NCI-H1105 (cell line): ENCODE data around the gene GMPPB.
"Not testable (repeated sequence)": the region's sequence is repeated elsewhere in the genome, so short reads cannot be mapped to it uniquely, and the experiment has no call there.

Experiments
- DNase-seq: peaks from one replicate; lab custom pipeline; 2025; lab: John Stamatoyannopoulos, UW

Gene GMPPB

DNA sequence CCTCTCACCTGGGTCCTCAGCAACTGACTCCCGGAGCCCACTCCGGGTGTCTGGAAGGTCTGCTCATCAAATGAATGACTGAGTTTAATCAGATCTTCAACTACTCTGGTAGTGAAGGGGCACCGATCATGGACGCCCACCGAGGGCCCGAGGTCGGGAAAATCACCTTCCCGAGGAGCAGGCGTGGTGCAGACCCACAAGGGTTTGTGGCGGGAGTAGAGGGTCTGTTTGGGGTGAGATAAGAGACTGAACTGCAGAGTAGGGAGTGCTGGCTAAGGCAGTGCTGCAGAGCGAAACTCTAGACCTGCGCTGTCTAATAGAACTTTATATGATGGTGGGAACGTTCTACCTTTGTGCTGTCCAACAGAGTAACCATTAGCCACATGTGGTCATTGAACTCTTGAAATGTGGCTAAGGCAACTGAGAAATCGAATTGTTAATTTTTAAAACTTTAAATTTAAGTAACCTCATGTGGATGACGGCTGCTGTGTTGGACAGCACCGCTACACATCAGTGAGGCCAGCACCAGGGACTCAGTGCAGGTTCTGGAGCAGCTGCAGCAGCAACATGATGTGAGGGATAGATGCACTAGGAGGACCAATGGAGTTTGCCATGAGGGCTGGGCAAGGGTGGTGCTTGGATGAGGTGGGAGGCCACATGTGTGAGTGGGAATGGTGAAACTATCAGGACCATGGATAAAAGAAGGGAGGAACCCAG lies 33.7 kb downstream of the GMPPB start:
- DNase-seq, result not testable (repeated sequence)

DNA sequence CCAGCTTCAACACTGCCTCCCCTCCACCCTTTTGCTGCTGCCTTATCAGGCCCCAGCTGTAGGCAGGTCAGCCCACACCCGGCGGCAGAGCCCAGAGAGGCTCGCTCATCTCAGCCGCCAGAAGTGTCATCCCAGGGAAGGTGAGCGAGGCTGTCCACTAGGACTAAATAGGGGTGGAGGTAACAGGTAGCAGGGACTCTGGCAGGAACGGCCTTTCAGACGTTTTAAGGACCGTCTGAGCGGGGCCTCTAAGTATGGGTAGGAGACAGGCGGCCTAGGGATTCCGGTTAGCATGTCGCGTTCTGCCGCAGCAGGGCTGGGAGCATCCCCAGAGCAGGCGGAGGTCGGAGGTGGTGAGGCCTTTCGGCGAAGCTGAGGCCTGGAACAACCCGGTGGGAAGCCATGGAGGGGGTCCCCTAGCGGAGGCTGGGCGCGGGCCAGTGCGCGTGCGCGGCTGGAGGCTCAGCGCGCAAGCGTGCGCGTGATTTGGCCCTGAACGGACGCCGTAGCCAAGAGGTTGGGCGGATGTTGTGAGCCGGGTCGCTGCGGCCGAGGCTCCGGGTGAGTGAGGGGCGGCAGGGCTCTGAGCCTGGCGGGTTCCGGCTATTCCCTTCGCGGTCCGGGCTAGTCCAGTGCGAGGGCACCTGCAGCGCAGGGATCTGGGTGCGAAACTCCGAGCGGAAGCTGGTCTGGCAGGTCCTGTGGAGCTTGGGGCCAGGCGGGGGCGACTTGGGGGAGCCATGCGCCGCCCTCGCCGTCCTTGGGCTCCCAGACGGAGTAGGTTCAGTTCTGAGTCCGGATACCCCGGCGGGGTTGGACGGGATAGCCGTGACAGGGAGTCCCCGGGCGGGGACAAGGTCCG lies 34.5 kb downstream of the GMPPB start, which contains the start of the genes MST1 and RNF123:
Gene MST1, minus strand, starts transcription at position 429 of the 862 bp plus-strand sequence. CDS start 783 bp downstream, outside the sequence.
Gene RNF123, plus strand, starts transcription at position 512 of the 862 bp plus-strand sequence. CDS start 1,609 bp downstream, outside the sequence.
- no peak for DNase-seq

DNA sequence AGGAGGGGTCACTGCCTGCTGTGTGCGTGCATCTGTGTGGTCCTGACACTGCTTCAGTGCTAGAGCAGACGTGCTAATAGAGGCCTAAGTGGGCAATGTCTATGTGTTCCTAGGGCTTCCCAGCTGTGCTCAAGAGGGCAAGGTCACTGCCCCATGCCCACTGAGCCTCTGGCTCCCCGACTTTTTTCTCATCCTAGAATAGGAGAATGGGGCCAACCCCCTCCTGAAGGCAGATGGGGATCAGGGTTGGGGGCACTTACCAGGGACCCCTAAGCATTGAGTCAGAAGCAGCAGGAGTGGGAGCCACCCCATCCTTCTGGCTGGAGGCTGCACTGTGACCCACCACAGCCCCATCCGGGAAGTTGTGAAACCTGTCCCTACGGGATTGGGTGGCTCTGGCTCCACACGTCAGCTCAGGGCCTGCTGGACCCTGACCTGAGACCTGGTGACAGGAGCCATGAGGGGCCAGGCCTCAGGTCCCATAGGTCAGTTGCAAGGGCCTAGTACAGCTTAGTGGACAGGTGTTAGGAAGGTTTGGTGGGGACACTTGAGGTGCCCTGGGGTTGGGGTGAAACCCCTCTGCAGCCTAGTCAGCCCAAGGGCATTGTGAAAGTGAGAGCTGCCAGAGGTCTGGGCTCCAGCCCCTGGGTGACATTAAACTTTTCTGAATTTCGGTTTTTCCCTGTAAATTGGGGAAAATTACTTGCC lies 35.3 kb downstream of the GMPPB start:
- DNase-seq, result not testable (repeated sequence)

DNA sequence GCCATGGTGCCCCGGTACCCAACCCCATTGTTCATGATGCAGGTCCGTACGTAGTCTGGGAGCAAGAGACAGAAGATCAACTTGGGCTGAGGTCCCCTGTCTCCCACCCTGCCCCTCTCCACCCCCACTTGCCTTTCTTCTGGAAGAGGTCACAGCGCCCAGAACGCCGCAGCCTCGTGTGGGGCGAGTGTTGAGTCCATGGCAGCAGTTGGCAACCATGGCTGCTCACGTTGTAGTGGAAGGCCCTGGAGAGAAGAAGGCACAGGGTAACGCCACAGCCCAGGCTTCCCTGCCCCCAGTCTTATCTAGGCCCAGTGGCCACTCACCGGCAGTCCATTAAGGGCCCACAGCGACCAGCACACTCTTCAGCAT lies 36.3 kb downstream of the GMPPB start:
- not testable (repeated sequence) for DNase-seq

DNA sequence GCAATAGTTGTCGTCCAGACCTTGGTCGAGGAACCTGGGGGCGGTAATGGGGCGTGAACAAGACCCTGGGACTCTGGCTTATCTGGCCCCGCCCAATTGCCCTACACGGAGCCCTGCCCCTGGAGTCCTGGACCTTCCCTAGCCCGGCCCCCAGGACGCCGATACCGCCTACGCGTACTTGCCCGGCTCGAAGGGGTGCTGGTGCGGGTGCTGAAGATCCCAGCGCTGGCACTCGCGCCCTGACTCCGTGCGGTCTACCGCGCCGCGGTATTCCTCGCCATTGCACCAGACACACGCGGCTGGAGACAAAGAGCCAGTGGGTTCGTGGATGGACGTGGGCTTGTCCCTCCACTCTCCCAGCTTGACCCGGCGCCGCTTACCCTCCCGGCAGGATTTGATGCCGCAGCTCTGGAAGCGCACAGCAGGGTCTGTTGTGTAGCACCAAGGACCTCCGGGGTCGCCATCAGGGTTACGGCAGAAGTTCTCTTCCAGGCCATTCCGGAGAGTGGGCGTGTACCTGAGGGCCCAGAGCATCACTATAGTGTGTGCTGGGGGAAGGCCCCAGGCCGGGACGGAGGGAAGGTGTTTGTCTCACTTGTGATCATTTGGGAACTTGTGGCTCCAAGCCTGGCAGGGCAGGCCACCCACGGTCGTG lies 36.9 kb downstream of the GMPPB start:
- not testable (repeated sequence) for DNase-seq

- not testable (repeated sequence) for DNase-seq
Measured at GRCh38 chr3:49686346-49686745, 37.4 kb downstream of the GMPPB start.

DNA sequence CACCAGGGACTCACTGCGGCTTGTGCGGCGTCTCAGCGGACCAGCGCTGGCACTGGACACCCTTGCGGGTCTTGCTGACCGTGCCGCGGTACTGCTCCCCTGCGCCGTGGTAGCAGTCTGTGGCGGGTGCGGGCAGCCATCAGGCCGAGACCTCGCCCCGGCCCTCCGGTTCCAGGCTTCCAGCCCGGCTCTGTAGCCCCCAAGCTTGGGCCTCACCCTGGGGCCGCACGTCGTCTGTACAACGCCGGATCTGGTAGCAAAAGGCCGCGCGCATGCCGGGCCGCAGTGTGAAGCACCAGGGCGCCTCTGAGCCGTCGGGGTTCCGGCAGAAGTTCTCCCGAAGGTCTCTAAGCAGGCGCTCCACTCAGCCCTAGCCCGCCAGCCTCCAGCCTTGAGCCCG lies 37.9 kb downstream of the GMPPB start:
- not testable (repeated sequence) for DNase-seq

- not testable (repeated sequence) for DNase-seq
Measured at GRCh38 chr3:49685103-49685502, 38.6 kb downstream of the GMPPB start.

GRCh38 chr3:49684453-49684852 lies 39.3 kb downstream of the GMPPB start:
- DNase-seq, result not testable (repeated sequence)

DNA sequence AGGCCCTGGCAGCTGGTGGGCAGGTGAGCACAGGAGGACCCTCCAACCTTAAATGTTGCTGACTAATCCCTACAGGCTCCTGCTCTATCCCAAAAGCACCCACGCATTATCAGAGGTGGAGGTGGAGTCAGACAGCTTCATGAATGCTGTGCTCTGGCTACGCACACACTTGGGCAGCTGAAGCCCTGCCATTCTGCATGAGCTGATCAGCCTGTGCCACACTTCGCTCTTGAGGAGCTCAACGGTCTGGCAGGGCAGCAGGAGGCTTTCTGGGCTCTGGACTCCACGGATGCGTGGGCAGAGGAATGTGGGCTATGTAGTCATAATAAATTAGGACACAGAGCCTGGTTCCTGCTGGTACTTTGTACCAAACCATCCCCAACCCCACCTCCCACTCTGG lies 40.6 kb downstream of the GMPPB start:
- no peak for DNase-seq

DNA sequence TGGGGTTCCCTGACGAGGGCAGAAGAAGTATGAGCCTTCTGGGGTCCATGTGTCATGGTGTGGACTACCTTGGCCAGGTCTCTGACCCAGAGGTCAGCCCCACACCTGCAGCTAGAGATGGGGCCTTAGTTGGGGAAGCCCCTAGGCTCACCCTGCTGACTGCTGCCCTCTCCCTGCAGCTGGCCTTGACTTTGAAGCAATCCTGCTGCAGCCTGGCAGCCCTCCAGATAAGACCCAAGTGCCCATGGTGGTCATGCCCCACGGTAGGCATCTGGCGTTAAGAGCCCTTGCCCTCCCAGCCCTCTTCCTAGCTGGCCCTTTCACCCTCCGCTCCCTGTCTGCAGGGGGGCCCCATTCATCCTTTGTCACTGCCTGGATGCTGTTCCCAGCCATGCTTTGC lies 42.2 kb downstream of the GMPPB start:
- DNase-seq, result no peak

DNA sequence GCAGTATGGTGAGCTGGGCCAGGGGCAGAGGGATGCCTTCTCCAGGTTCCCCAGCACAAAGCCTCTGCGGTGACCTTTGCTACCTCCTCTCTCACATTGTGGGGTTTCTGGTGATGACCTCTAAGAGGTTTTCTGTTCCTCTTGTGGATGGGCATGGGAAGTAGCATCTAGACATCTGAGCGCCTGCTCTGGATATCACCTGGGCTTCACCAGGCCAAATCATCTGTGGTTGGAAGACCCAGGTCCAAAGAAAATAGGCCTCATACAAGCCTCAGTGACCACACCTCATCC lies 42.6 kb downstream of the GMPPB start:
- no peak for DNase-seq

DNA sequence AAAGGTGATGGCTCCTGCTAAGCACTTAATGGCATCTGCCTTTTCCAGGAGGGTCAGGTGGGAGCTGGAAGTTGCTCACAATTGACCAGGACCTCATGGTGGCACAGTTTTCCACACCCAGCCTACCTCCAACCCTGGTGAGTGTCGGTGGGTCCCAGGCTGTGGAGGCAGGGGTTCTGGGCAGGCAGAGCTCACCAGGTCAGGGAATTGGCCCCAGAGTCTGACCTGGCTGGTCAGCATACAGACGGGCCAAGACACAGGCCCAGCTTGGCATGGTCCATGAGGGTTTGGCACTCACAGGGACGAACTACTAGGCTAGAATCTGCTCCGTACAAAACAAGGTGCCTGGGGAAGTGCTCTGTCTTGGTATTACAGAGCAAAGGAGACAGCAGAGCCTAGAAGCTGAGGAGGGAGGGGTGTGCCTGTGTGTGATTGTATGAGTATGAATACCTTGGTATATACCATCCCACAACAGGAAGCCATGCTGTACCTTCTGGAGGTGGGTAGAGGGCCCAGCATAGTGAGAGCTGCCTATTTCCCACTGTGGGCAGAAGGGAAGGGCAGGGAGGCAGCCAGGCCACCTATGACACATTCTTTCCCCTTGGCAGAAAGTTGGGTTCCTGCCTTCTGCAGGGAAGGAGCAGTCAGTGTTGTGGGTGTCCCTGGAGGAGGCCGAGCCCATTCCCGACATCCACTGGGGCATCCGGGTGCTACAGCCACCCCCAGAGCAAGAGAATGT lies 43.1 kb downstream of the GMPPB start:
- no peak for DNase-seq

DNA sequence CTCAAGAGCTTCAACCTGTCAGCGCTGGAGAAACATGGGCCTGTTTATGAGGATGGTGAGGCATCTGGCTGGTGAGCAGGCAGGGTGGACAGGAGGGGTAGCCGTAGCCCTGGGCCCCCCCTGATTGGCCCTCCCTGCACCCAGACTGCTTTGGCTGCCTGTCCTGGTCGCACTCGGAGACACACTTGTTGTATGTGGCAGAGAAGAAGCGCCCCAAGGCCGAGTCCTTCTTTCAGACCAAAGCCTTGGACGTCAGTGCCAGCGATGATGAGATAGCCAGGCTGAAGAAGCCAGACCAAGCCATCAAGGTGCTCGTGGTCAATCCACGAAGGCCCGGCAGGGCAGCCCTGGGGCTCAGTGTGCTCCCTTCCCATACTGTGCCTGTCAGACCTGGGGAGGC lies 47.8 kb downstream of the GMPPB start:
- no peak for DNase-seq

DNA sequence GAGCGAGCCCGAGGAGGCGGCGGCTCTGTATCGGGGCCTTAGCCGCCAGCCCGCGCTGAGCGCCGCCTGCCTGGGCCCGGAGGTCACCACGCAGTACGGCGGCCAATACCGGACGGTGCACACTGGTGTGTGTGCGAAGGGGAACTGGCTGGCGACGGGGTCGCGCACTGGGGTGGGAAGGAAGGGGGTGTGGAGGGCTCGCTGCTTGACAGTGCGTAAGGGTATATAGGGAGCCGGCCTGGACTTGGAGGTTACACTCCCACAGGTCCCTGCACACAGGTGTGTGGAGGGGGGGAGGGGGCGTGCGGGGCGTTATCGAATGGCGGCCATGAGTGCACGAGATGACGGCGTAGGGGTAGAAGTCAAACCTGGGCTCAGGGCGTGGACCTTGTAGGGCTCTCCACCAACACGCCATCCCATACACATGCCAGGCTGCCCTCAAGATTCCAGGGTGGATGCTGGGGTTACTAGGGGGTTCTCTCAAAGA lies 49.2 kb downstream of the GMPPB start:
- no peak for DNase-seq

- DNase-seq, result no peak
Measured at GRCh38 chr3:49673715-49674496, 49.8 kb downstream of the GMPPB start, which contains the start of gene APEH. TSS of gene APEH (plus strand) at chr3:49674351. CDS start at chr3:49674402, 51 bp downstream.

- no peak for DNase-seq
Measured at GRCh38 chr3:49673121-49673714, 50.5 kb downstream of the GMPPB start.

GRCh38 chr3:49671291-49672288 lies 52.2 kb downstream of the GMPPB start:
- DNase-seq, result no peak

DNA sequence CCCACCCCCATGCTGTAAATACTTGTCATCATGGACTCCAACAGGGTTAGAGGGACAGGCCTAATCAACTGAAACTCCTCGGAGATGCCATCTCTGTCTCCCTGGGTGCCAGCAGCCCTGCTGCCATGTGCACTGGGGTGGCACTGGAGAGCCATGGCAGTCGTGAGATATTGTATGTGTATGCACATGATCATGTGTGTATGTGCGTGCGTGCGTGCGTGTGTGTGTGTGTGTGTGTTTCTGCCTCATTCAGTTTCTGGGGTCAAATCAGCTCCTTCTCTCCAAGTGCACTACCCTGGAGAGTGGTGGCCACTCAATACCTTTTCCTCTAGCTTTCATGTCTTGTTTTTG lies 52.8 kb downstream of the GMPPB start:
- DNase-seq, result no peak
